Activated CD8-positive, alpha-beta T cell treated with anti-CD3 and anti-CD28 coated beads for 36 hours (primary cell): ENCODE measurements around the gene EHD4. TPM values are rescaled to one million over a fixed set of nuclear protein-coding genes. Genes with fewer than 3 reads are reported as not detected.

Experiments
- ATAC-seq: fragments of 200-7000 bp; cut with Tn5 transposase; one replicate; pipeline ENCODE4 v1.10.0; 2021; ENCODE audit warnings: mild to moderate bottlenecking, moderate library complexity
- CTCF ChIA-PET: fragments of 350-600 bp; sonication (Branson Sonifier 250); formaldehyde crosslinking; loops from one replicate; lab custom pipeline; 2021; ENCODE audit warnings: antibody characterized with exemption; lab: Charles Lee
- POLR2A ChIA-PET: fragments of 350-600 bp; sonication (Branson Sonifier 250); formaldehyde crosslinking; loops from one replicate; lab custom pipeline; 2021; ENCODE audit warnings: antibody characterized with exemption; lab: Charles Lee
- DNase-seq: peaks from one replicate; pipeline ENCODE4 v3.0.0-alpha.2; 2020
- H3K27ac Mint-ChIP-seq: one replicate; pipeline ENCODE4 v1.8.0; 2021; ENCODE audit warnings: mild to moderate bottlenecking, mixed read lengths
- H3K27me3 Mint-ChIP-seq: one replicate; pipeline ENCODE4 v1.8.0; 2021; ENCODE audit warnings: mixed read lengths
- H3K36me3 Mint-ChIP-seq: one replicate; pipeline ENCODE4 v1.8.0; 2021; ENCODE audit warnings: low read depth, mixed read lengths
- H3K4me1 Mint-ChIP-seq: one replicate; pipeline ENCODE4 v1.8.0; 2021; ENCODE audit warnings: low read depth, mixed read lengths
- H3K4me3 Mint-ChIP-seq: one replicate; pipeline ENCODE4 v1.8.0; 2021; ENCODE audit warnings: mild to moderate bottlenecking, moderate library complexity, mixed read lengths
- H3K9me3 Mint-ChIP-seq: one replicate; pipeline ENCODE4 v1.8.0; 2021; ENCODE audit warnings: mixed read lengths
- CTCF ChIP-seq: fragments of 200-600 bp; IDR thresholded peaks from one replicate; pipeline ENCODE4 v1.8.0; 2022; ENCODE audit warnings: antibody characterized with exemption, mild to moderate bottlenecking
- intact Hi-C: fragments of 100-400 bp; cut with micrococcal nuclease; formaldehyde crosslinking; loops from one replicate; pipeline ENCODE4 v1.10.0; 2022
- total RNA-seq, 2 experiments: library from RNA; stranded (reverse); gene quantifications; one replicate each; pipeline ENCODE4 v1.2.3, GENCODE V29; 2021

Gene EHD4
- total RNA-seq, 2 experiments from 2014 or later = 22.3 to 22.6 TPM

- POLR2A ChIA-PET = interaction anchor here (1.0 to 1.4 kb wide), 2 partner anchors 10 to 11 kb away, joined by 3 to 4 read pairs; partner anchors contain the start of gene EHD4
- no peak overlapping the region for H3K4me3 Mint-ChIP-seq
- intact Hi-C loops = no loop called here
- CTCF ChIA-PET = interaction anchor here (1.1 to 8.9 kb wide), 3 partner anchors 9 to 79 kb away, joined by 3 to 97 read pairs (median 10); no protein-coding TSS in a partner anchor
- no peak overlapping the region for H3K27ac Mint-ChIP-seq
- H3K9me3 Mint-ChIP-seq = no peaks in the 10 kb centered on the region
- H3K4me1 Mint-ChIP-seq = no peaks in the 10 kb centered on the region
- no peak for ATAC-seq
- TF ChIP-seq CTCF = no peak
- no peaks in the 10 kb centered on the region for H3K36me3 Mint-ChIP-seq
- DNase-seq = no peak
- no peaks in the 10 kb centered on the region for H3K27me3 Mint-ChIP-seq
Observed at GRCh38 chr15:41983221-41983620, 10.9 kb upstream of the EHD4 start.

- Mint-ChIP-seq H3K4me1 (no peaks in the 10 kb centered on the region), H3K4me3 (no peak overlapping the region), H3K27me3 (no peaks in the 10 kb centered on the region), H3K27ac (no peak overlapping the region), H3K9me3 (no peaks in the 10 kb centered on the region), H3K36me3 (no peaks in the 10 kb centered on the region)
- ChIA-PET CTCF (interaction anchor here (0.6 to 1.1 kb wide), 2 partner anchors 8 to 102 kb away, joined by 3 read pairs; no protein-coding TSS in a partner anchor), POLR2A (interaction anchor here (0.5 kb wide), 1 partner anchor 131 kb away, joined by 3 read pairs; no protein-coding TSS in a partner anchor)
- no peak for TF ChIP-seq CTCF
- intact Hi-C loops = no loop called here
- no peak for ATAC-seq
- DNase-seq = no peak
Observed at GRCh38 chr15:41982133-41982930, 10.0 kb upstream of the EHD4 start.

GRCh38 chr15:41981371-41982132 lies 9.2 kb upstream of the EHD4 start:
- Mint-ChIP-seq H3K4me3 (no peak overlapping the region), H3K27ac (no peak overlapping the region), H3K27me3 (no peaks in the 10 kb centered on the region), H3K36me3 (no peaks in the 10 kb centered on the region), H3K9me3 (no peaks in the 10 kb centered on the region), H3K4me1 (no peaks in the 10 kb centered on the region)
- no peak for TF ChIP-seq CTCF
- ChIA-PET CTCF (interaction anchor here (1.1 to 2.6 kb wide), 3 partner anchors 7 to 103 kb away, joined by 3 to 11 read pairs (median 3); no protein-coding TSS in a partner anchor), POLR2A (no interaction called here)
- no peak for ATAC-seq
- intact Hi-C loops = no loop called here
- no peak for DNase-seq

- TF ChIP-seq CTCF = no peak
- ChIA-PET CTCF (interaction anchor here (1.1 to 2.6 kb wide), 2 partner anchors 9 to 104 kb away, joined by 3 to 11 read pairs; no protein-coding TSS in a partner anchor), POLR2A (interaction anchor here (1.2 kb wide), 1 partner anchor 8 kb away, joined by 3 read pairs; the partner anchor contains the start of gene EHD4)
- Mint-ChIP-seq H3K9me3 (no peaks in the 10 kb centered on the region), H3K4me3 (no peak overlapping the region), H3K27ac (no peak overlapping the region), H3K27me3 (peaks cover under 1% of the 10 kb centered on the region), H3K36me3 (no peaks in the 10 kb centered on the region), H3K4me1 (no peaks in the 10 kb centered on the region)
- ATAC-seq (no peak), DNase-seq (no peak)
- intact Hi-C loops = no loop called here
Observed at GRCh38 chr15:41980654-41981323, 8.4 kb upstream of the EHD4 start.
